CD14-positive monocyte (primary cell): ENCODE results near the gene PLCB1. TPM values are rescaled to one million over a fixed set of nuclear protein-coding genes. Genes with fewer than 3 reads are reported as not detected.
A peak's percentile ranks its signal among the peaks of the same experiment; 100 is the strongest.

Experiments used
- DNase-seq, 3 donors: peaks; one replicate each; pipeline ENCODE4 v3.0.0-alpha.2; 2011 to 2022
- H2AFZ ChIP-seq: 2 replicates; pipeline ENCODE4 v1.6.0; 2012; ENCODE audit warnings: mild to moderate bottlenecking, low read depth, low read length, inconsistent platforms; ENCODE audit not compliant: insufficient read depth, poor library complexity, severe bottlenecking
- H3K27ac ChIP-seq, 2 donors: 1 replicate in 1 of 2; 2 replicates in 1 of 2; pipeline ENCODE4 v1.5.1; 2012 to 2013; ENCODE audit warnings: low read length in 2 of 2, control low read depth in 1 of 2, inconsistent platforms in 1 of 2, low read depth in 1 of 2, mild to moderate bottlenecking in 1 of 2
- H3K27me3 ChIP-seq, 2 donors: one replicate each; pipeline versions ENCODE4 v1.6.0 to v1.6.1; 2011 to 2013; ENCODE audit warnings: low read length in 2 of 2; ENCODE audit not compliant: control insufficient read depth in 2 of 2, insufficient read depth in 2 of 2
- H3K36me3 ChIP-seq, 2 donors: replicated peaks in 1 of 2; 1 replicate in 1 of 2; 2 replicates in 1 of 2; pipeline versions ENCODE4 v1.5.1 to v1.6.1; 2012 to 2013; ENCODE audit warnings: low read length in 2 of 2, control low read depth in 1 of 2, inconsistent platforms in 1 of 2, mild to moderate bottlenecking in 1 of 2; ENCODE audit not compliant: insufficient read depth in 2 of 2, control insufficient read depth in 1 of 2
- H3K4me1 ChIP-seq, 2 donors: 1 replicate in 1 of 2; 2 replicates in 1 of 2; pipeline versions ENCODE4 v1.5.1 to v1.6.1; 2012 to 2013; ENCODE audit warnings: low read length in 2 of 2, control low read depth in 1 of 2, inconsistent platforms in 1 of 2, mild to moderate bottlenecking in 1 of 2, moderate library complexity in 1 of 2; ENCODE audit not compliant: insufficient read depth in 2 of 2, control insufficient read depth in 1 of 2
- H3K4me2 ChIP-seq: replicated peaks from 2 replicates; pipeline ENCODE3; 2012; ENCODE audit warnings: low read length, moderate library complexity, mild to moderate bottlenecking; ENCODE audit not compliant: poor library complexity, severe bottlenecking; ENCODE audit errors: extremely low read depth
- H3K4me3 ChIP-seq, 3 experiments: fragments of 200-600 bp in 1 of 3; sonication (generic) in 1 of 3; replicated peaks in 1 of 3; 1 replicate in 2 of 3; 2 replicates in 1 of 3; pipeline ENCODE4 v1.5.1; 2011 to 2013; ENCODE audit warnings: low read length in 3 of 3, mild to moderate bottlenecking in 3 of 3, control low read depth in 2 of 3, low read depth in 2 of 3, inconsistent platforms in 1 of 3, moderate library complexity in 1 of 3
- H3K79me2 ChIP-seq: 2 replicates; pipeline ENCODE4 v1.6.0; 2012; ENCODE audit warnings: mild to moderate bottlenecking, control low read depth, inconsistent platforms, low read length, moderate library complexity; ENCODE audit not compliant: insufficient read depth
- H3K9ac ChIP-seq: 2 replicates; pipeline ENCODE4 v1.6.0; 2017; ENCODE audit warnings: low read length, mild to moderate bottlenecking; ENCODE audit not compliant: insufficient read depth, poor library complexity, severe bottlenecking
- H3K9me3 ChIP-seq, 2 donors: replicated peaks in 1 of 2; 1 replicate in 1 of 2; 2 replicates in 1 of 2; pipeline versions ENCODE4 v1.5.1 to v1.6.1; 2012 to 2013; ENCODE audit warnings: low read length in 2 of 2, control low read depth in 1 of 2; ENCODE audit not compliant: control insufficient read depth in 1 of 2, insufficient read depth in 1 of 2
- H4K20me1 ChIP-seq: 2 replicates; pipeline ENCODE4 v1.6.0; 2012; ENCODE audit warnings: mild to moderate bottlenecking, low read length, control low read depth, moderate library complexity; ENCODE audit not compliant: insufficient read depth
- H3K27ac Mint-ChIP-seq, 7 donors: one replicate each; pipeline ENCODE4 v1.8.0; 2020; ENCODE audit warnings: mild to moderate bottlenecking in 7 of 7, mixed read lengths in 7 of 7, moderate library complexity in 6 of 7, inconsistent platforms in 2 of 7
- H3K27me3 Mint-ChIP-seq, 3 donors: one replicate each; pipeline ENCODE4 v1.8.0; 2021 to 2022; ENCODE audit warnings: low read depth in 3 of 3, mild to moderate bottlenecking in 3 of 3, mixed read lengths in 3 of 3, moderate library complexity in 3 of 3, inconsistent platforms in 1 of 3
- H3K36me3 Mint-ChIP-seq, 2 donors: one replicate each; pipeline ENCODE4 v1.8.0; 2020; ENCODE audit warnings: mixed read lengths in 2 of 2, inconsistent platforms in 1 of 2, mild to moderate bottlenecking in 1 of 2
- H3K4me1 Mint-ChIP-seq: one replicate; pipeline ENCODE4 v1.8.0; 2020; ENCODE audit warnings: mild to moderate bottlenecking, mixed read lengths
- H3K4me3 Mint-ChIP-seq, 2 donors: one replicate each; pipeline ENCODE4 v1.8.0; 2020; ENCODE audit warnings: mild to moderate bottlenecking in 2 of 2, mixed read lengths in 2 of 2, moderate library complexity in 1 of 2
- H3K9me3 Mint-ChIP-seq, 7 donors: one replicate each; pipeline ENCODE4 v1.8.0; 2020 to 2022; ENCODE audit warnings: mixed read lengths in 7 of 7, mild to moderate bottlenecking in 6 of 7, moderate library complexity in 6 of 7, inconsistent platforms in 2 of 7
- CTCF ChIP-seq: fragments of 200-600 bp; IDR thresholded peaks from one replicate; pipeline ENCODE4 v1.8.0; 2022; ENCODE audit warnings: antibody characterized with exemption, mild to moderate bottlenecking
- WGBS: methylation state at CpG from one replicate; pipeline ENCODE4 v1.1.5; 2013; ENCODE audit warnings: missing lambda C conversion rate; ENCODE audit not compliant: insufficient coverage; 5-methylcytosine and 5-hydroxymethylcytosine counted together
- intact Hi-C, 2 donors: fragments of 100-400 bp; cut with micrococcal nuclease; formaldehyde crosslinking; loops; one replicate each; pipeline versions ENCODE4 v1.15.0 to v1.15.1; 2023
- polyA plus RNA-seq, 3 donors: library from polyadenylated mRNA; depleted of rRNA in 1 of 3; unstranded in 2 of 3; stranded (reverse) in 1 of 3; fragments of 300-500 nt in 2 of 3; fragments of >200 nt in 1 of 3; fragmentation: Illumina TruSeq in 2 of 3; gene quantifications; 1 replicate in 2 of 3; 2 replicates in 1 of 3; pipeline ENCODE4 v1.2.3, GENCODE V29; 2012 to 2021

The PLCB1 gene
- polyA plus RNA-seq, 3 donors = 8.6 to 16.4 (median 13.2) TPM

GRCh38 chr20:8094850-8095249, 37.2 kb upstream of the PLCB1 start:
- no peak overlapping the region for H2AFZ ChIP-seq
- H3K4me1 ChIP-seq = peaks cover 6 to 12% of the 10 kb centered on the region in 2 donors
- no peaks in the 10 kb centered on the region for H3K9me3 ChIP-seq
- Mint-ChIP-seq H3K4me1 (peaks cover 14% of the 10 kb centered on the region), H3K4me3 (no peak overlapping the region), H3K27ac (peak overlapping the region in 5 of 7 donors; percentile 71 to 92 (median 85)), H3K9me3 (peaks cover 0 to under 1% (median 0%) of the 10 kb centered on the region in 7 donors), H3K27me3 (peaks cover 0 to 2% (median 1%) of the 10 kb centered on the region in 3 donors), H3K36me3 (no peaks in the 10 kb centered on the region)
- H3K4me3 ChIP-seq = no peak overlapping the region
- DNase-seq = peak; percentile 56 to 81 (median 81)
- H3K27me3 ChIP-seq = no peaks in the 10 kb centered on the region
- no CpG with 5 or more reads among the region's 2 CpGs for WGBS
- TF ChIP-seq CTCF = no peak
- intact Hi-C loops = loop anchor here in 1 of 2 donors (5.0 kb wide), 1 partner anchor 73 kb away; no protein-coding TSS in a partner anchor
- H3K9ac ChIP-seq = no peak overlapping the region
- H3K27ac ChIP-seq = no peak overlapping the region
- no peaks in the 10 kb centered on the region for H3K36me3 ChIP-seq
- H3K79me2 ChIP-seq = no peaks in the 10 kb centered on the region
- H3K4me2 ChIP-seq = no peak overlapping the region
- H4K20me1 ChIP-seq = no peaks in the 10 kb centered on the region

GRCh38 chr20:8095648-8096572, 36.2 kb upstream of the PLCB1 start:
- H3K9me3 Mint-ChIP-seq = peaks cover 0 to 2% (median 0%) of the 10 kb centered on the region in 7 donors
- peak overlapping the region in 6 of 7 donors; percentile 22 to 87 (median 66) for H3K27ac Mint-ChIP-seq
- no peaks in the 10 kb centered on the region for H3K36me3 Mint-ChIP-seq
- no peaks in the 10 kb centered on the region for H3K9me3 ChIP-seq
- no peak for TF ChIP-seq CTCF
- no peak overlapping the region for H2AFZ ChIP-seq
- peaks cover 14% of the 10 kb centered on the region for H3K4me1 Mint-ChIP-seq
- no peak overlapping the region for H3K4me2 ChIP-seq
- H3K79me2 ChIP-seq = no peaks in the 10 kb centered on the region
- H3K4me3 Mint-ChIP-seq = no peak overlapping the region
- H3K27ac ChIP-seq = no peak overlapping the region
- WGBS = 100% methylated on average over 1 of the region's 5 CpGs
- peak in 2 of 3 donors; percentile 12 to 38 for DNase-seq
- H3K27me3 Mint-ChIP-seq = peaks cover 0 to 3% (median 1%) of the 10 kb centered on the region in 3 donors
- intact Hi-C loops = loop anchor here in 1 of 2 donors (5.0 kb wide), 1 partner anchor 74 kb away; no protein-coding TSS in a partner anchor
- no peaks in the 10 kb centered on the region for H3K36me3 ChIP-seq
- H3K4me1 ChIP-seq = peaks cover 6 to 12% of the 10 kb centered on the region in 2 donors
- H3K4me3 ChIP-seq = no peak overlapping the region
- H3K27me3 ChIP-seq = no peaks in the 10 kb centered on the region
- H4K20me1 ChIP-seq = no peaks in the 10 kb centered on the region
- H3K9ac ChIP-seq = no peak overlapping the region
